Measurements from ENCODE around the gene RCSD1.

RCSD1 gene

GRCh38 chr1:167698313-167698712 lies 68.3 kb downstream of the RCSD1 start:
- DNase-seq (ENCODE audit: low spot score) = no peak
- H3K27ac ChIP-seq = no peak overlapping the region
- TF ChIP-seq CTCF (conservative IDR thresholded peaks at IDR 0.05; ENCODE audit: low read depth) = no peak
- ChIA-PET POLR2A (ENCODE audit: low non-redundant PET) (no interaction called here), CTCF (interaction anchor here (1.8 kb wide), 1 partner anchor 10 kb away, joined by 12 read pairs; no protein-coding TSS in a partner anchor)

- TF ChIP-seq CTCF (conservative IDR thresholded peaks at IDR 0.05; ENCODE audit: low read depth) = no peak
- DNase-seq (ENCODE audit: low spot score) = no peak
- H3K27ac ChIP-seq = no peak overlapping the region
- ChIA-PET POLR2A (ENCODE audit: low non-redundant PET) (interaction anchor here (0.6 kb wide), 1 partner anchor 126 kb away, joined by 5 read pairs; no protein-coding TSS in a partner anchor), CTCF (no interaction called here)
These were observed 71.5 kb downstream of the RCSD1 start for GRCh38 chr1:167701510-167701909.

GRCh38 chr1:167703557-167703956 lies 73.5 kb downstream of the RCSD1 start:
- POLR2A ChIA-PET (ENCODE audit: low non-redundant PET) = no interaction called here
- DNase-seq (ENCODE audit: low spot score) = no peak
- no peak overlapping the region for H3K27ac ChIP-seq
- no peak for TF ChIP-seq CTCF (conservative IDR thresholded peaks at IDR 0.05; ENCODE audit: low read depth)
- CTCF ChIA-PET = no interaction called here

DNA sequence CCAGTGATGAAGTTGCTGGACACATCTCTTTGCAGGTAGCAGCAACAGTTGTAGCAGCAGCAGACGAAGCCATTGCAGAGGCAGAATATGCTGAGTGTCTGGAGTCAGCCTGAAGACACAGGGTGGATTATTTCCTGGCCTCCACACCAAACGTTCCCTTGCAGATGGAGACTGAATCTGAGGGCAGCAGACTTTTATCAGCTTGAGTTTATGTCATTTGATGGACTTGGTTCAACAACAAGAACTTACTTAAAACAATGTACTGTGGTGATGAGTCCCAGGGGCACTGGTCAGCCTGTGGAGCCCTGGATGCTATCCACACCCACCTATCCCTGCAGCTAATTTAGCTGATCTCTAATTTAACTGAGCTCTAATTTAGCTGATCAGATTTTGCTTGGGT lies 74.7 kb downstream of the RCSD1 start:
- H3K27ac ChIP-seq = no peak overlapping the region
- ChIA-PET POLR2A (ENCODE audit: low non-redundant PET) (no interaction called here), CTCF (interaction anchor here (0.8 kb wide), 1 partner anchor 17 kb away, joined by 3 read pairs; no protein-coding TSS in a partner anchor)
- no peak for TF ChIP-seq CTCF (conservative IDR thresholded peaks at IDR 0.05; ENCODE audit: low read depth)
- no peak for DNase-seq (ENCODE audit: low spot score)

DNA sequence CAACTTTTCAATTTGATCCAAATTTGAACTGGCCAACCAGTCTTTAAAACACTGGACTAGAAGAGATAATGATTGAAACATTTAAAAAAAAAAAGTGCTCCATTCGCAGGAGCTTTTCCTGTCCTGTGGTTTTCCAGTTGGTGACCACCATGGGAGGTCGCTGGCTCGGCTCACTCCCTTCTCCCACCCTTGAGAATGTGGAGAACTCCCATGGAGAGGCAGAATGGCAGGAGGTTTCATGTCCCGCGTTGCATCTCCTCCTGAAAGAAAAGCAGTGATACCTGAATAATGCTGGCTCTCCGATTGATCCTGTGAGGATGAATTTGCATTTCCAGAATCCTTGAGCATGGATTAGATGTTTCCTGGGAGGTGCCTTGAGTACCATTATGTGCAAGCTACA lies 75.2 kb downstream of the RCSD1 start:
- H3K27ac ChIP-seq = no peak overlapping the region
- POLR2A ChIA-PET (ENCODE audit: low non-redundant PET) = no interaction called here
- no peak for DNase-seq (ENCODE audit: low spot score)
- CTCF ChIA-PET = interaction anchor here (0.6 to 0.7 kb wide), 2 partner anchors 440 to 451 kb away, joined by 3 read pairs; no protein-coding TSS in a partner anchor
- no peak for TF ChIP-seq CTCF (conservative IDR thresholded peaks at IDR 0.05; ENCODE audit: low read depth)

GRCh38 chr1:167706363-167706762 lies 76.3 kb downstream of the RCSD1 start:
- ChIA-PET CTCF (no interaction called here), POLR2A (ENCODE audit: low non-redundant PET) (no interaction called here)
- no peak overlapping the region for H3K27ac ChIP-seq
- no peak for DNase-seq (ENCODE audit: low spot score)
- TF ChIP-seq CTCF (conservative IDR thresholded peaks at IDR 0.05; ENCODE audit: low read depth) = no peak
